ENCODE data around the gene SEPTIN12. TPM values are rescaled to one million over a fixed set of nuclear protein-coding genes. Genes with fewer than 3 reads are reported as not detected.
A peak's percentile ranks its signal among the peaks of the same experiment; 100 is the strongest.
"Not testable (repeated sequence)": the region's sequence is repeated elsewhere in the genome, so short reads cannot be mapped to it uniquely, and the experiment has no call there.

Gene SEPTIN12
- total RNA-seq, 6 experiments from 2014 or later: not detected

DNA sequence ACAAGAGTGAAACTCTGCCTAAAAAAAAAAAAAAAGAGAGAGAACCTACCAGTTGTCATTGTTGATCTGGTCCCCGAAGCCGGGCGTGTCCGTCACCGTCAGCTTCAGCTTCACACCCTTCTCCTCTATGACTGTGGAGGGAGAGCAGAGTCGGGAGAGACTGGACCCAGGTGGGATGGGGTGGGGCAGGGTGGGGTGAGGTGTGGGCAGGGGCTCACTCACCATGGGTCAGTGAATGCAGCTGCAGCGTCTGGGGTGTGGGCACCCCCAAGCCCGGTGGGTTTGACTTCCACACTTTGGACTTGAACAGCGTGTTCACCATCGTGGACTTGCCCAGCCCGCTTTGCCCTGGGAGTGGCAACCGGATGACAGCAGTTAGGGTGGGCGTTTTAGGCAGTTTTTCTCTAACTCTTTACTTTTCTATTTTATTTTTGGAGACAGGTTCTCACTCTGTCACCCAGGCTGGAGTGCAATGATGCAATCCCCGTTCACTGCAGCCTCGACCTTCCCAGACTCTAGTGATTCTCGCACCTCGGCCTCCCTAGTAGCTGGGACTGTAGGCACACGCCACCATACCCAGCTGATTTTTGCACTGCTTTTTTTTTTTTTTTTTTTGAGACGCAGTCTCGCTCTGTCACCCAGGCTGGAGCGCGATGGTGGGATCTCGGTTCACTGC, 2.2 kb downstream of the SEPTIN12 start:
- no peak overlapping the region for H3K4me3 ChIP-seq
- H3K36me3 ChIP-seq: no peaks in the 10 kb centered on the region
- no peaks in the 10 kb centered on the region for H3K9me3 ChIP-seq
- H3K27ac ChIP-seq: no peak overlapping the region
- WGBS (ENCODE audit: insufficient coverage, low coverage, low lambda C conversion rate, missing lambda C conversion rate): 89% methylated on average over 12 of the region's 23 CpGs
- no peak for TF ChIP-seq POLR2A (IDR thresholded peaks at IDR 0.05)
- TF ChIP-seq, protein P1, sequence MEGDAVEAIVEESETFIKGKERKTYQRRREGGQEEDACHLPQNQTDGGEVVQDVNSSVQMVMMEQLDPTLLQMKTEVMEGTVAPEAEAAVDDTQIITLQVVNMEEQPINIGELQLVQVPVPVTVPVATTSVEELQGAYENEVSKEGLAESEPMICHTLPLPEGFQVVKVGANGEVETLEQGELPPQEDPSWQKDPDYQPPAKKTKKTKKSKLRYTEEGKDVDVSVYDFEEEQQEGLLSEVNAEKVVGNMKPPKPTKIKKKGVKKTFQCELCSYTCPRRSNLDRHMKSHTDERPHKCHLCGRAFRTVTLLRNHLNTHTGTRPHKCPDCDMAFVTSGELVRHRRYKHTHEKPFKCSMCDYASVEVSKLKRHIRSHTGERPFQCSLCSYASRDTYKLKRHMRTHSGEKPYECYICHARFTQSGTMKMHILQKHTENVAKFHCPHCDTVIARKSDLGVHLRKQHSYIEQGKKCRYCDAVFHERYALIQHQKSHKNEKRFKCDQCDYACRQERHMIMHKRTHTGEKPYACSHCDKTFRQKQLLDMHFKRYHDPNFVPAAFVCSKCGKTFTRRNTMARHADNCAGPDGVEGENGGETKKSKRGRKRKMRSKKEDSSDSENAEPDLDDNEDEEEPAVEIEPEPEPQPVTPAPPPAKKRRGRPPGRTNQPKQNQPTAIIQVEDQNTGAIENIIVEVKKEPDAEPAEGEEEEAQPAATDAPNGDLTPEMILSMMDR (IDR thresholded peaks at IDR 0.05): no peak
- H3K4me1 ChIP-seq: peaks cover 0 to 14% (median 0%) of the 10 kb centered on the region in 4 donors
- no peak for ATAC-seq
- DNase-seq: no peak
- intact Hi-C loops (cut with DNase I): no loop called here
- no peaks in the 10 kb centered on the region for H3K27me3 ChIP-seq

DNA sequence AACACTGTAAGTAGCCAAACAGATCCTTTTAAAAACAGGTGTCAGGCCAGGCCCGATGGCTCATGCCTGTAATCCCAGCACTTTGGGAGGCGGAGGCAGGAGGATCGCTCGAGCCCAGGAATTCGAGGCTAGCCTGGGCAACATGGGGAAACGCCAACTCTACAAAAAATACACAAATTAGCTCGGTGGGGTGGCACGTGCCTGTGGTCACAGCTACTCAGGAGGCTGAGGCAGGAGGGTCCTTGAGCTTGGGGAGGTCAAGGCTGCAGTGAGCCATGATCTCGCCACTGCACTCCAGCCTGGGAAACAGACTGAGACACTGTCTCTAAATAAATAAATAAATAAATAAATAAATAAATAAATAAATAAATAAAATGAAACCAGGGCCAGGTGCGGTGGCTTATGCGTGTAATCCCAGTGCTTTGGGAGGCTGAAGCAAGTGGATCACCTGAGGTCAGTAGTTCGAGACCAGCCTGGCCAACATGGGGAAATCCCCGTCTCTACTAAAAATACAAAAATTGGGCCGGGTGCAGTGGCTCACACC, 3.6 kb downstream of the SEPTIN12 start:
- intact Hi-C loops (cut with DNase I); H3K9me3 ChIP-seq; H3K27ac ChIP-seq; H3K4me3 ChIP-seq; DNase-seq; ATAC-seq; H3K36me3 ChIP-seq; H3K27me3 ChIP-seq: not testable (repeated sequence)
- H3K4me1 ChIP-seq: peaks cover 0 to 14% (median 0%) of the 10 kb centered on the region in 4 donors
- 88% methylated on average over 13 of the region's 14 CpGs for WGBS (ENCODE audit: insufficient coverage, low coverage, low lambda C conversion rate, missing lambda C conversion rate)

DNA sequence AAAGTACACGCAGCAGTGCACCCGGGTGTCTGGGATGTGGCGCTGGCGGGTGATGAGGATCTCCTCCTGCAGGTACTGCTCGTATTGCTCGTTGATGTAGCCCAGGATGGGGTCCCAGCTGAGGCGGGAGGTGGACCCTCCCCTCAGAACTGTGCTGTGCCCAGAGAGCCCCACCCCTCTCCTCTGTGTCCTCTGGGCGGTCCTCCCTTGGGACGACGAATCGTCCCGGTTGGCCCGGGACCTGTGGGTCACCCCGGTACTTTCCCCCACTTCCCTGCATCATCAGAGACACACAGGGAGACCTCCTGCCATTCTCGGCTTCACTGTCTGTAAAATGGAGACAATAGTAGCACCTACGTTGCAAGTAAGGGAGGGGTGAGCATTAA, 4.2 kb downstream of the SEPTIN12 start:
- intact Hi-C loops (cut with DNase I): no loop called here
- Histone ChIP-seq H3K27me3 (no peaks in the 10 kb centered on the region), H3K9me3 (no peaks in the 10 kb centered on the region), H3K27ac (no peak overlapping the region), H3K4me3 (no peak overlapping the region), H3K4me1 (peaks cover 0 to 12% (median 0%) of the 10 kb centered on the region in 4 donors), H3K36me3 (no peaks in the 10 kb centered on the region)
- no peak for DNase-seq
- 80% methylated on average over 1 of the region's 16 CpGs for WGBS (ENCODE audit: insufficient coverage, low coverage, low lambda C conversion rate, missing lambda C conversion rate)
- TF ChIP-seq, protein P1 (IDR thresholded peaks at IDR 0.05): no peak
- no peak for TF ChIP-seq POLR2A (IDR thresholded peaks at IDR 0.05)
- ATAC-seq: peak in 1 of 4 donors; percentile 18

DNA sequence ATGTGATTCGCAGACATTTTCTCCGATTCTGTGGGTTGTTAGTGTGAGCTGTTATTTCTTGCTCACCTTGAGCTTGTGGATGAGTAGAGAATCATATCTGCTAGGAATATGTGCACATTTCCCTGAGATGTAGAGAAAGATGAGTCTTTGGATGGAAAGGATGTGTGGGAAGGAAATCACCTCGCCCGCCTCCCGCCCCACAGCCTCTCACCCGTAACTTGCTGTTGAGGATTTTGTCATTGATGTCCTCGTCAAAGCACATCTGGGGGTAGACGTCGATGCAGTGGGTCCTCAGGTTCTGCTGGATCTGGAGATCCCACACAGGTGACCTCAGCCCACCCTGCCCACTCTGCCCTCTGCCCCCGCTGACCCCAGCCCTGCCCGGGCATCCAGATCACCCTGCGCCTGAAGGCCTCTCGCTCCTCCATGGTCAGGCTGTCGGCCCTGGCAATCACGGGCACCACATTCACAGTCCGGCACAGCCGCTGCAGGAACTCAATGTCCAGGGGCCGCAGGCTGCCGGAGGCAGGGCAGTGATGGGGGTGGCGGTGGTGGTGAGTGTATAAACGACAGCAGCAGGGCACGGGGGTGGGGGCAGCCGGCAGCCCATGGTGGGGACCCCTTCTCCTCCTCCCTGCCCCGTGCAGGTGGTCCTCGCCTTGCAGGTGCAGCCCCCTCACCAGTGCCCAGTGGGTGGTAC, 4.7 kb downstream of the SEPTIN12 start:
- DNase-seq (no peak), ATAC-seq (peak in 1 of 4 donors; percentile 18)
- 100% methylated on average over 2 of the region's 25 CpGs for WGBS (ENCODE audit: insufficient coverage, low coverage, low lambda C conversion rate, missing lambda C conversion rate)
- H3K4me3 ChIP-seq: no peak overlapping the region
- intact Hi-C loops (cut with DNase I): no loop called here
- no peak overlapping the region for H3K27ac ChIP-seq
- no peaks in the 10 kb centered on the region for H3K27me3 ChIP-seq
- H3K36me3 ChIP-seq: no peaks in the 10 kb centered on the region
- TF ChIP-seq POLR2A (IDR thresholded peaks at IDR 0.05): no peak
- TF ChIP-seq, protein P1 (IDR thresholded peaks at IDR 0.05): no peak
- no peaks in the 10 kb centered on the region for H3K9me3 ChIP-seq
- peaks cover 0 to 6% (median 0%) of the 10 kb centered on the region in 4 donors for H3K4me1 ChIP-seq

DNA sequence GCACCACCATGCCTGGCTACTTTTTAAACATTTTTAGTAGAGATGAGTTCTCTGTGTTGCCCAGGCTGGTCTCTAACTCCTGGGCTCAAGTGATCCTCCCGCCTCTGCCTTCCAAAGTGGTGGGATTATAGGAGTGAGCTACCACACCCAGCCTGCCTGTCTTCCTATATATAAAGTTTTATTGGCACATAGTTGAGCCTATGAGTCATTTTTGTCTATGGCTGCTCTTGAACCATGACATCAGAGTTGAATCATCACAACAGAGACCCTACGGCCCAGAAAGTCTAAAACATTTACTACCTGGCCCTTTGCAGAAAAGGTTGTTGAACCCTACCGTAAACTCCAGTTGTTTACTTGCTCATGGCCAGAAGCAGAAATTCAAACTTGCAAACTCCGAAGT, 7.9 kb downstream of the SEPTIN12 start:
- ATAC-seq: no peak
- H3K9me3 ChIP-seq: no peaks in the 10 kb centered on the region
- no peaks in the 10 kb centered on the region for H3K36me3 ChIP-seq
- intact Hi-C loops (cut with DNase I): no loop called here
- 59% methylated on average over 4 of the region's 4 CpGs for WGBS (ENCODE audit: insufficient coverage, low coverage, low lambda C conversion rate, missing lambda C conversion rate)
- no peaks in the 10 kb centered on the region for H3K4me1 ChIP-seq
- H3K4me3 ChIP-seq: no peak overlapping the region
- no peaks in the 10 kb centered on the region for H3K27me3 ChIP-seq
- TF ChIP-seq, protein P1 (IDR thresholded peaks at IDR 0.05): no peak
- TF ChIP-seq POLR2A (IDR thresholded peaks at IDR 0.05): no peak
- DNase-seq: no peak
- no peak overlapping the region for H3K27ac ChIP-seq
